Type B pancreatic cell (in vitro differentiated cells): ENCODE measurements around the gene SGMS1. TPM values are rescaled to one million over a fixed set of nuclear protein-coding genes. Genes with fewer than 3 reads are reported as not detected.

ENCODE experiments used
- DNase-seq: peaks from one replicate; pipeline ENCODE4 v3.0.0; 2021; ENCODE audit warnings: mixed read lengths; ENCODE audit not compliant: unreplicated experiment; ENCODE audit errors: extremely low spot score
- H3K27ac Mint-ChIP-seq: 2 replicates; pipeline ENCODE4 v1.8.0; 2021; ENCODE audit warnings: mild to moderate bottlenecking, mixed read lengths
- H3K27me3 Mint-ChIP-seq: 2 replicates; pipeline ENCODE4 v1.8.0; 2021; ENCODE audit warnings: mixed read lengths
- H3K36me3 Mint-ChIP-seq: 2 replicates; pipeline ENCODE4 v1.8.0; 2021; ENCODE audit warnings: mixed read lengths
- H3K4me1 Mint-ChIP-seq: one replicate; pipeline ENCODE4 v1.8.0; 2021; ENCODE audit warnings: mixed read lengths; ENCODE audit not compliant: unreplicated experiment
- H3K4me3 Mint-ChIP-seq: 2 replicates; pipeline ENCODE4 v1.8.0; 2021; ENCODE audit warnings: mild to moderate bottlenecking, mixed read lengths
- H3K9me3 Mint-ChIP-seq: 2 replicates; pipeline ENCODE4 v1.8.0; 2021; ENCODE audit warnings: mixed read lengths
- CTCF ChIP-seq: fragments of 200-600 bp; sonication (generic); conservative IDR thresholded peaks from 2 replicates; pipeline ENCODE4 v1.5.0; 2021; ENCODE audit warnings: antibody characterized with exemption, mild to moderate bottlenecking
- total RNA-seq: library from RNA; stranded (reverse); gene quantifications from 2 replicates; pipeline ENCODE4 v1.2.1, GENCODE V29; 2021; ENCODE audit warnings: low replicate concordance

SGMS1 gene
- total RNA-seq, 1 donor from 2014 or later, result 15.1 TPM

GRCh38 chr10:50396491-50397311 lies 227.1 kb downstream of the SGMS1 start:
- DNase-seq, result no peak
- no peak for TF ChIP-seq CTCF
- no peak overlapping the region for H3K27ac Mint-ChIP-seq
- no peaks in the 10 kb centered on the region for H3K4me1 Mint-ChIP-seq
- H3K9me3 Mint-ChIP-seq, result no peaks in the 10 kb centered on the region
- no peak overlapping the region for H3K4me3 Mint-ChIP-seq
- H3K36me3 Mint-ChIP-seq, result peaks cover 4% of the 10 kb centered on the region
- no peaks in the 10 kb centered on the region for H3K27me3 Mint-ChIP-seq

- no peaks in the 10 kb centered on the region for H3K27me3 Mint-ChIP-seq
- no peaks in the 10 kb centered on the region for H3K9me3 Mint-ChIP-seq
- H3K27ac Mint-ChIP-seq, result no peak overlapping the region
- no peak overlapping the region for H3K4me3 Mint-ChIP-seq
- no peak for TF ChIP-seq CTCF
- DNase-seq, result no peak
- H3K4me1 Mint-ChIP-seq, result no peaks in the 10 kb centered on the region
- H3K36me3 Mint-ChIP-seq, result peaks cover 4% of the 10 kb centered on the region
Measured at GRCh38 chr10:50395851-50396250, 227.9 kb downstream of the SGMS1 start.

- no peak for DNase-seq
- Mint-ChIP-seq H3K27me3 (no peaks in the 10 kb centered on the region), H3K27ac (no peak overlapping the region), H3K4me3 (no peak overlapping the region), H3K9me3 (no peaks in the 10 kb centered on the region), H3K36me3 (peaks cover 4% of the 10 kb centered on the region), H3K4me1 (no peaks in the 10 kb centered on the region)
- TF ChIP-seq CTCF, result no peak
Measured at GRCh38 chr10:50395271-50395670, 228.5 kb downstream of the SGMS1 start.

GRCh38 chr10:50394832-50395231 lies 228.9 kb downstream of the SGMS1 start:
- DNase-seq, result no peak
- Mint-ChIP-seq H3K9me3 (no peaks in the 10 kb centered on the region), H3K36me3 (peaks cover 4% of the 10 kb centered on the region), H3K27ac (no peak overlapping the region), H3K4me3 (no peak overlapping the region), H3K27me3 (no peaks in the 10 kb centered on the region), H3K4me1 (no peaks in the 10 kb centered on the region)
- TF ChIP-seq CTCF, result no peak

- H3K9me3 Mint-ChIP-seq, result no peaks in the 10 kb centered on the region
- no peaks in the 10 kb centered on the region for H3K4me1 Mint-ChIP-seq
- H3K36me3 Mint-ChIP-seq, result no peaks in the 10 kb centered on the region
- no peak overlapping the region for H3K27ac Mint-ChIP-seq
- TF ChIP-seq CTCF, result no peak
- no peak overlapping the region for H3K4me3 Mint-ChIP-seq
- no peak for DNase-seq
- H3K27me3 Mint-ChIP-seq, result no peaks in the 10 kb centered on the region
Measured at GRCh38 chr10:50393784-50394467, 229.8 kb downstream of the SGMS1 start.
